Measurements from ENCODE around the gene LY6G5C.

DNA sequence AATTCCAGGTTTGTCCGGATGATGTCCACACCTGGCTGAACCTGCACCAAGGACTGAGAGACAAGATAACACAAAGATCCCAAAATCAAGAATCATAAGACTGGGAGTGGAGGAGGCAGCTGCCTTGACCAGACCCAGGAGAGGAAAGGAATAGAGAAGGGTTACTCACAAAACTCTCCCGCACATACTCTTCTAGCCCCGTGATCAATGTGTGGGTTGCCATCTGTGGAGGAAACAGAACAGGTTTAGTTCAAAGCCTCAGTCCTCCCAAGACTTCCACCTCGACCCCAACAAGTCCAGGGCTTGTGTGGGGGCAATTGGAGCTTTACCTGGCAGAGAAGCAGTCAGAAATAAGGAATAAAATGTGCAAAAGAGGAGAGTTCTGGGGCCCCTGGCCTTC is 39.5 kb downstream of the LY6G5C start:
- TF ChIP-seq, protein P1, sequence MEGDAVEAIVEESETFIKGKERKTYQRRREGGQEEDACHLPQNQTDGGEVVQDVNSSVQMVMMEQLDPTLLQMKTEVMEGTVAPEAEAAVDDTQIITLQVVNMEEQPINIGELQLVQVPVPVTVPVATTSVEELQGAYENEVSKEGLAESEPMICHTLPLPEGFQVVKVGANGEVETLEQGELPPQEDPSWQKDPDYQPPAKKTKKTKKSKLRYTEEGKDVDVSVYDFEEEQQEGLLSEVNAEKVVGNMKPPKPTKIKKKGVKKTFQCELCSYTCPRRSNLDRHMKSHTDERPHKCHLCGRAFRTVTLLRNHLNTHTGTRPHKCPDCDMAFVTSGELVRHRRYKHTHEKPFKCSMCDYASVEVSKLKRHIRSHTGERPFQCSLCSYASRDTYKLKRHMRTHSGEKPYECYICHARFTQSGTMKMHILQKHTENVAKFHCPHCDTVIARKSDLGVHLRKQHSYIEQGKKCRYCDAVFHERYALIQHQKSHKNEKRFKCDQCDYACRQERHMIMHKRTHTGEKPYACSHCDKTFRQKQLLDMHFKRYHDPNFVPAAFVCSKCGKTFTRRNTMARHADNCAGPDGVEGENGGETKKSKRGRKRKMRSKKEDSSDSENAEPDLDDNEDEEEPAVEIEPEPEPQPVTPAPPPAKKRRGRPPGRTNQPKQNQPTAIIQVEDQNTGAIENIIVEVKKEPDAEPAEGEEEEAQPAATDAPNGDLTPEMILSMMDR (IDR thresholded peaks at IDR 0.05), result no peak
- no peak for TF ChIP-seq POLR2A (IDR thresholded peaks at IDR 0.05)

All from thyroid gland (tissue), 4 donors.